ENCODE measurements around the gene PCDHGA1. TPM values are rescaled to one million over a fixed set of nuclear protein-coding genes. Genes with fewer than 3 reads are reported as not detected.

Gene PCDHGA1
- polyA plus RNA-seq, 1 donor (not counting 4 experiments of a cell fraction or from before 2014, with no cell fraction given), result 0.09 TPM

- Histone ChIP-seq H3K79me2 (ENCODE audit: control insufficient read depth, insufficient read depth, low read length) (no peaks in the 10 kb centered on the region), H3K9ac (ENCODE audit: control insufficient read depth, extremely low read depth, insufficient read depth, low read length) (peak overlapping the region; percentile 56), H3K36me3 (ENCODE audit: control insufficient read depth in 2 of 2, extremely low read depth in 1 of 2, insufficient read depth in 2 of 2, low read length in 2 of 2) (peaks cover 14 to 43% of the 10 kb centered on the region in 2 experiments), H3K27me3 (ENCODE audit: control insufficient read depth, extremely low read depth, insufficient read depth, low read length) (no peaks in the 10 kb centered on the region), H3K9me1 (ENCODE audit: control insufficient read depth, extremely low read depth, insufficient read depth, low read length) (no peaks in the 10 kb centered on the region), H3K27ac (ENCODE audit: control insufficient read depth, insufficient read depth, low read length) (peak overlapping the region; percentile 89), H3K9me3 (ENCODE audit: control insufficient read depth, low read depth, low read length) (no peaks in the 10 kb centered on the region), H2AFZ (ENCODE audit: control insufficient read depth, low read length) (no peak overlapping the region), H3K4me2 (ENCODE audit: control insufficient read depth, extremely low read depth, insufficient read depth, low read depth, low read length) (no peak overlapping the region), H3K4me3 (ENCODE audit: control insufficient read depth in 2 of 3, extremely low read depth in 1 of 3, insufficient read depth in 2 of 3, low read depth in 1 of 3, low read length in 3 of 3) (no peak overlapping the region), H4K20me1 (ENCODE audit: control insufficient read depth, extremely low read depth, insufficient read depth, low read length) (no peaks in the 10 kb centered on the region), H3K4me1 (ENCODE audit: control insufficient read depth, extremely low read depth, insufficient read depth, low read length) (peaks cover 44% of the 10 kb centered on the region)
- dilution Hi-C loops (cut with MboI; ENCODE audit: extremely low pct_ligation_motif_present, low sequenced_read_pairs), result no loop called here
- TF ChIP-seq, protein P1, sequence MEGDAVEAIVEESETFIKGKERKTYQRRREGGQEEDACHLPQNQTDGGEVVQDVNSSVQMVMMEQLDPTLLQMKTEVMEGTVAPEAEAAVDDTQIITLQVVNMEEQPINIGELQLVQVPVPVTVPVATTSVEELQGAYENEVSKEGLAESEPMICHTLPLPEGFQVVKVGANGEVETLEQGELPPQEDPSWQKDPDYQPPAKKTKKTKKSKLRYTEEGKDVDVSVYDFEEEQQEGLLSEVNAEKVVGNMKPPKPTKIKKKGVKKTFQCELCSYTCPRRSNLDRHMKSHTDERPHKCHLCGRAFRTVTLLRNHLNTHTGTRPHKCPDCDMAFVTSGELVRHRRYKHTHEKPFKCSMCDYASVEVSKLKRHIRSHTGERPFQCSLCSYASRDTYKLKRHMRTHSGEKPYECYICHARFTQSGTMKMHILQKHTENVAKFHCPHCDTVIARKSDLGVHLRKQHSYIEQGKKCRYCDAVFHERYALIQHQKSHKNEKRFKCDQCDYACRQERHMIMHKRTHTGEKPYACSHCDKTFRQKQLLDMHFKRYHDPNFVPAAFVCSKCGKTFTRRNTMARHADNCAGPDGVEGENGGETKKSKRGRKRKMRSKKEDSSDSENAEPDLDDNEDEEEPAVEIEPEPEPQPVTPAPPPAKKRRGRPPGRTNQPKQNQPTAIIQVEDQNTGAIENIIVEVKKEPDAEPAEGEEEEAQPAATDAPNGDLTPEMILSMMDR (optimal IDR thresholded peaks at IDR 0.05 in 1 of 3, IDR thresholded peaks at IDR 0.05 in 1 of 3, conservative IDR thresholded peaks at IDR 0.05 in 1 of 3; ENCODE audit: extremely low read depth in 1 of 3, insufficient read depth in 2 of 3, low read length in 3 of 3), result no peak
- no peak for TF ChIP-seq EZH2 (IDR thresholded peaks at IDR 0.05; ENCODE audit: low read length)
- DNase-seq (ENCODE audit: low read depth, low spot score) (no peak), FAIRE-seq (no peak)
Measured at GRCh38 chr5:141515141-141515540, 184.8 kb downstream of the PCDHGA1 start.

GRCh38 chr5:141515946-141516671 is 185.8 kb downstream of the PCDHGA1 start:
- dilution Hi-C loops (cut with MboI; ENCODE audit: extremely low pct_ligation_motif_present, low sequenced_read_pairs), result no loop called here
- H3K9me3 ChIP-seq (ENCODE audit: control insufficient read depth, low read depth, low read length), result no peaks in the 10 kb centered on the region
- TF ChIP-seq, protein P1 (optimal IDR thresholded peaks at IDR 0.05 in 1 of 3, IDR thresholded peaks at IDR 0.05 in 1 of 3, conservative IDR thresholded peaks at IDR 0.05 in 1 of 3; ENCODE audit: extremely low read depth in 1 of 3, insufficient read depth in 2 of 3, low read length in 3 of 3), result no peak
- TF ChIP-seq EZH2 (IDR thresholded peaks at IDR 0.05; ENCODE audit: low read length), result no peak
- DNase-seq (ENCODE audit: low read depth, low spot score), result no peak
- no peak overlapping the region for H3K4me3 ChIP-seq (ENCODE audit: control insufficient read depth in 2 of 3, extremely low read depth in 1 of 3, insufficient read depth in 2 of 3, low read depth in 1 of 3, low read length in 3 of 3)
- H4K20me1 ChIP-seq (ENCODE audit: control insufficient read depth, extremely low read depth, insufficient read depth, low read length), result no peaks in the 10 kb centered on the region
- no peaks in the 10 kb centered on the region for H3K9me1 ChIP-seq (ENCODE audit: control insufficient read depth, extremely low read depth, insufficient read depth, low read length)
- no peak overlapping the region for H3K9ac ChIP-seq (ENCODE audit: control insufficient read depth, extremely low read depth, insufficient read depth, low read length)
- no peak overlapping the region for H3K4me2 ChIP-seq (ENCODE audit: control insufficient read depth, extremely low read depth, insufficient read depth, low read depth, low read length)
- no peaks in the 10 kb centered on the region for H3K27me3 ChIP-seq (ENCODE audit: control insufficient read depth, extremely low read depth, insufficient read depth, low read length)
- no peak overlapping the region for H2AFZ ChIP-seq (ENCODE audit: control insufficient read depth, low read length)
- FAIRE-seq, result no peak
- H3K27ac ChIP-seq (ENCODE audit: control insufficient read depth, insufficient read depth, low read length), result no peak overlapping the region
- peaks cover 54% of the 10 kb centered on the region for H3K4me1 ChIP-seq (ENCODE audit: control insufficient read depth, extremely low read depth, insufficient read depth, low read length)
- no peaks in the 10 kb centered on the region for H3K79me2 ChIP-seq (ENCODE audit: control insufficient read depth, insufficient read depth, low read length)
- H3K36me3 ChIP-seq (ENCODE audit: control insufficient read depth in 2 of 2, extremely low read depth in 1 of 2, insufficient read depth in 2 of 2, low read length in 2 of 2), result peaks cover 13 to 44% of the 10 kb centered on the region in 2 experiments

Measured in keratinocyte (primary cell).